Small intestine (tissue), 7 donors: ENCODE measurements around the gene TBX15. TPM values are rescaled to one million over a fixed set of nuclear protein-coding genes. Genes with fewer than 3 reads are reported as not detected.

ENCODE experiments used
- DNase-seq, 2 donors: peaks; one replicate each; pipeline versions ENCODE4 v3.0.0 to v3.0.0-alpha.2; 2013
- FAIRE-seq: peaks from 2 replicates; lab custom pipeline; 2012; peaks lifted over from hg19 to GRCh38; lab: Jason Lieb, UNC
- H3K27ac ChIP-seq, 3 donors: one replicate each; pipeline ENCODE4 v1.5.1; 2013; ENCODE audit warnings: low read length in 2 of 3, mild to moderate bottlenecking in 2 of 3, control low read depth in 1 of 3, inconsistent platforms in 1 of 3, low read depth in 1 of 3, moderate library complexity in 1 of 3
- H3K27me3 ChIP-seq, 3 donors: one replicate each; pipeline ENCODE4 v1.6.1; 2013; ENCODE audit warnings: low read length in 3 of 3, inconsistent platforms in 1 of 3; ENCODE audit not compliant: control insufficient read depth in 3 of 3, insufficient read depth in 3 of 3
- H3K36me3 ChIP-seq, 3 donors: one replicate each; pipeline ENCODE4 v1.6.1; 2013; ENCODE audit warnings: low read length in 3 of 3, inconsistent platforms in 1 of 3, low read depth in 1 of 3, mild to moderate bottlenecking in 1 of 3, moderate library complexity in 1 of 3; ENCODE audit not compliant: control insufficient read depth in 3 of 3, insufficient read depth in 2 of 3
- H3K4me1 ChIP-seq, 3 donors: one replicate each; pipeline ENCODE4 v1.6.1; 2013; ENCODE audit warnings: low read length in 2 of 3, inconsistent platforms in 1 of 3, low read depth in 1 of 3, mild to moderate bottlenecking in 1 of 3, moderate library complexity in 1 of 3; ENCODE audit not compliant: control insufficient read depth in 3 of 3, insufficient read depth in 2 of 3
- H3K4me3 ChIP-seq, 3 donors: one replicate each; pipeline ENCODE4 v1.5.1; 2013; ENCODE audit warnings: low read length in 3 of 3, control low read depth in 1 of 3, inconsistent platforms in 1 of 3, low read depth in 1 of 3, mild to moderate bottlenecking in 1 of 3, moderate library complexity in 1 of 3
- H3K9me3 ChIP-seq, 2 donors: one replicate each; pipeline ENCODE4 v1.6.1; 2013; ENCODE audit warnings: low read depth in 1 of 2, low read length in 1 of 2; ENCODE audit not compliant: control insufficient read depth in 2 of 2, insufficient read depth in 1 of 2
- WGBS, 3 donors: extraction: QIAGEN DNeasy Blood & Tissue Kit; methylation state at CpG; one replicate each; pipeline ENCODE4 v1.1.7; 2013; 5-methylcytosine and 5-hydroxymethylcytosine counted together
- polyA plus RNA-seq, 4 donors: library from polyadenylated mRNA; stranded (reverse) in 3 of 4; unstranded in 1 of 4; fragments of 200-250 nt in 3 of 4; fragments of 120-200 nt in 1 of 4; gene quantifications; one replicate each; pipeline versions ENCODE4 v1.2.1 to v1.2.3, GENCODE V29; 2013
- donor health status: healthy with polysubstance abuse.
- donor health status: control.
- donor health status: control.
- donor health status: Bipolar disorder and iron deficiency.
- donor health status: healthy.

The TBX15 gene
- polyA plus RNA-seq, 4 donors: 0.09 to 0.18 TPM; not detected in 2

- no peaks in the 10 kb centered on the region for H3K4me1 ChIP-seq
- DNase-seq: no peak
- H3K4me3 ChIP-seq: no peak overlapping the region
- H3K27ac ChIP-seq: no peak overlapping the region
- H3K36me3 ChIP-seq: no peaks in the 10 kb centered on the region
- 70 to 81% (median 80%) methylated on average over 2 of the region's 2 CpGs for WGBS, 3 donors
- no peaks in the 10 kb centered on the region for H3K27me3 ChIP-seq
- no peaks in the 10 kb centered on the region for H3K9me3 ChIP-seq
- no peak for FAIRE-seq
Measured at GRCh38 chr1:118912574-118912973, 75.6 kb downstream of the TBX15 start.

DNA sequence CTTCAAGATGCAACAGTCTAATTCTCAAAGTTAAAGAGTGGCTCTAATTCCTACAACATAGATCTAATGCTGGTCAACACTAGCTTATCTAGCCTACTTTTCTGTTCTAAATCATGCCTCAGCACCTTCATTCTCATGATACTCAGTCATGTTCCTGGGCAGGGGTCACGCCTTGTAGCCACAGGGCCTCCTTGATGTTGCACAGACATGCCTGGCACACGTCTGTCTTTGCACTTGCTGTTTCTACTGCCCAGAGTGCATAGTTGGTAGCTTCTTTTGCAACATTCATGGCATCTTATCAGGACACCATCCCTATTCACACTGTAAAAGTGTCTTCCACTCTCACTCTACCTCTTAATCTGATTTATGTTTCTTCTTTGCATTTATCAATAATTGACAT is 76.6 kb downstream of the TBX15 start:
- 63 to 67% (median 64%) methylated on average over 2 of the region's 2 CpGs for WGBS, 3 donors
- DNase-seq (no peak), FAIRE-seq (no peak)
- no peak overlapping the region for H3K4me3 ChIP-seq
- no peaks in the 10 kb centered on the region for H3K9me3 ChIP-seq
- H3K27ac ChIP-seq: no peak overlapping the region
- H3K4me1 ChIP-seq: no peaks in the 10 kb centered on the region
- no peaks in the 10 kb centered on the region for H3K36me3 ChIP-seq
- H3K27me3 ChIP-seq: no peaks in the 10 kb centered on the region

GRCh38 chr1:118907466-118907865 is 80.7 kb downstream of the TBX15 start:
- Histone ChIP-seq H3K27me3 (no peaks in the 10 kb centered on the region), H3K36me3 (no peaks in the 10 kb centered on the region), H3K27ac (no peak overlapping the region), H3K9me3 (no peaks in the 10 kb centered on the region), H3K4me1 (no peaks in the 10 kb centered on the region), H3K4me3 (no peak overlapping the region)
- no peak for DNase-seq
- FAIRE-seq: no peak

- no peak overlapping the region for H3K4me3 ChIP-seq
- no peaks in the 10 kb centered on the region for H3K27me3 ChIP-seq
- no peaks in the 10 kb centered on the region for H3K9me3 ChIP-seq
- no peaks in the 10 kb centered on the region for H3K4me1 ChIP-seq
- WGBS, 3 donors: 73 to 88% (median 82%) methylated on average over 1 of the region's 1 CpG
- H3K36me3 ChIP-seq: no peaks in the 10 kb centered on the region
- DNase-seq (no peak), FAIRE-seq (no peak)
- no peak overlapping the region for H3K27ac ChIP-seq
Measured at GRCh38 chr1:118905671-118906070, 82.5 kb downstream of the TBX15 start.

GRCh38 chr1:118905196-118905595 is 82.9 kb downstream of the TBX15 start:
- WGBS, 3 donors: 59 to 72% (median 65%) methylated on average over 6 of the region's 6 CpGs
- Histone ChIP-seq H3K9me3 (no peaks in the 10 kb centered on the region), H3K36me3 (no peaks in the 10 kb centered on the region), H3K27ac (no peak overlapping the region), H3K4me1 (no peaks in the 10 kb centered on the region), H3K27me3 (no peaks in the 10 kb centered on the region), H3K4me3 (no peak overlapping the region)
- DNase-seq (no peak), FAIRE-seq (no peak)

- no peaks in the 10 kb centered on the region for H3K9me3 ChIP-seq
- no peak overlapping the region for H3K4me3 ChIP-seq
- no peaks in the 10 kb centered on the region for H3K4me1 ChIP-seq
- H3K27ac ChIP-seq: no peak overlapping the region
- no peak for DNase-seq
- no peak for FAIRE-seq
- H3K27me3 ChIP-seq: no peaks in the 10 kb centered on the region
- H3K36me3 ChIP-seq: no peaks in the 10 kb centered on the region
- WGBS, 3 donors: 84 to 86% (median 86%) methylated on average over 6 of the region's 6 CpGs
Measured at GRCh38 chr1:118902711-118903191, 85.4 kb downstream of the TBX15 start.

DNA sequence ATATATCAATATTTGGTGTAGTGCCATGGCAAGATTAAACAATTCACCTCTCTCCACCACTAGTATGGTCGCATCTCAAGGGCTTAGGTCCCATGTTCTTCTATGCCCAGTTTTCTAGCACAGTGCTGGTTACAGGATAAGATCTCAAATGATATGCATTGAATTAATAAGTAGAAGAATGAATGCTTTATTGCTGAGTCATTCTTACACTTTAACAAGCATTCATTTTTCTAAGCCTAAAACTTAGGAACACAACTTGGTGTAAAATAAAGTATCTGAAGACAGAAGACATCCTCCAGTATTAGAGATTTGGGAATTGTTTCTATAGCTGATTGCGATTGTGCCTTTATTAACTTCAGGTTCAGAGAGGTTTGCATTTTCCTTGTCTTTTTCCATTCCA is 85.8 kb downstream of the TBX15 start:
- DNase-seq (no peak), FAIRE-seq (no peak)
- Histone ChIP-seq H3K27ac (no peak overlapping the region), H3K27me3 (no peaks in the 10 kb centered on the region), H3K9me3 (no peaks in the 10 kb centered on the region), H3K4me1 (no peaks in the 10 kb centered on the region), H3K4me3 (no peak overlapping the region), H3K36me3 (no peaks in the 10 kb centered on the region)
- 89 to 93% (median 91%) methylated on average over 2 of the region's 2 CpGs for WGBS, 3 donors

- Histone ChIP-seq H3K4me3 (no peak overlapping the region), H3K4me1 (no peaks in the 10 kb centered on the region), H3K36me3 (no peaks in the 10 kb centered on the region), H3K27me3 (no peaks in the 10 kb centered on the region), H3K9me3 (no peaks in the 10 kb centered on the region), H3K27ac (no peak overlapping the region)
- DNase-seq: no peak
- no peak for FAIRE-seq
Measured at GRCh38 chr1:118900643-118901440, 87.3 kb downstream of the TBX15 start.

- no peak overlapping the region for H3K4me3 ChIP-seq
- H3K4me1 ChIP-seq: no peaks in the 10 kb centered on the region
- no peak for DNase-seq
- no peaks in the 10 kb centered on the region for H3K36me3 ChIP-seq
- no peaks in the 10 kb centered on the region for H3K27me3 ChIP-seq
- H3K27ac ChIP-seq: no peak overlapping the region
- H3K9me3 ChIP-seq: no peaks in the 10 kb centered on the region
- WGBS, 3 donors: 40 to 51% (median 44%) methylated on average over 3 of the region's 3 CpGs
- no peak for FAIRE-seq
Measured at GRCh38 chr1:118899340-118899739, 88.8 kb downstream of the TBX15 start.
